Kidney epithelial cell (primary cell): ENCODE measurements around the gene EIF4E2. TPM values are rescaled to one million over a fixed set of nuclear protein-coding genes. Genes with fewer than 3 reads are reported as not detected.

Experiments
- DNase-seq: peaks from one replicate; pipeline ENCODE4 v3.0.0-alpha.2; 2010; ENCODE audit warnings: low read depth
- H3K27me3 ChIP-seq: 2 replicates; pipeline ENCODE4 v1.6.0; 2011; ENCODE audit warnings: low read length; ENCODE audit not compliant: control insufficient read depth, insufficient read depth
- H3K36me3 ChIP-seq: 2 replicates; pipeline ENCODE4 v1.5.1; 2011; ENCODE audit warnings: low read length; ENCODE audit not compliant: control insufficient read depth, insufficient read depth
- H3K4me3 ChIP-seq: 2 replicates; pipeline ENCODE4 v1.5.1; 2011; ENCODE audit warnings: low read depth, mild to moderate bottlenecking, control low read depth, low read length
- total RNA-seq: library from RNA; depleted of rRNA; stranded (reverse); fragments of >200 nt; gene quantifications from 2 replicates; pipeline ENCODE4 v1.2.3, GENCODE V29; 2015
- TF ChIP-seq, protein P1 (sequence below): IDR thresholded peaks from 2 replicates; pipeline ENCODE4 v1.5.1; 2011; ENCODE audit warnings: mild to moderate bottlenecking, moderate library complexity, low read length, control low read depth, inconsistent platforms; ENCODE audit not compliant: insufficient read depth, poor library complexity, severe bottlenecking

The EIF4E2 gene
- total RNA-seq, 1 donor from 2014 or later, result 66.9 TPM

DNA sequence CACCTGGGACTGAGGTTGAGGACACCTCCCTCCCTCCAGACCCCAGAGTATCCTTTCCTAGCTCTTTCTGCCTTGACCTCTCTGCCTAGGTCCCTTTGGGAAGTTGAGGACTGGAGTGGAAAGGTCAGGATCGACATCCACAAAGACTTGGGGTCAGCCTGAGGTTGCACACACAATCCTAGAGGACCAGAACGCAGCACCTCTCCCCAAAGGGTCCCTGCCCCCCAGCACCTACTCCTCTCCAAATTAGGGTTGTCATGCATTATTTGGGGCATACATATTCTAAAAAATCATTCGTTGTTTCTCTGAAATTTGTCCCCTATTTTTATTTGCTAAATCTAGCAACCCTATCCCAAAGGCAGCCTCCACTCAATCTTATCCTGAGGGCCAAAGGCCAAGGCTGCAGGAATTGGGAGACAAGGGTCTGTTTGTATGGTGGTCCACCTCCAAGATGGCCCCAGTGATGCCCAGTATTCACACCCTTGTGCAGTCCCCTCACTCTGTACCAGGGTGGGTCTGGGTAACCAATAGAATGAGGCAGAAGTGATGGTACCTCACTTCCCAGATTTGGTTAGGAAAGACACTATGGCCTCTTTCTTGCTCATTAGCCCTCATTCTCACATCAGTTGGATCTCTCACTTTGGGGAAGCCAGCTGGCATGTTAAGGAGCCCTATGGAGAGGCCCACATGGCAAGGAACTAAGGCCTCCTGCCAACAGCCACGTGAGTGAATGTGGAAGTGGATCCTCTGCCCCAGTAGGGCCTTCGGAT, 14.5 kb upstream of the EIF4E2 start:
- Histone ChIP-seq H3K4me3 (no peak overlapping the region), H3K36me3 (no peaks in the 10 kb centered on the region), H3K27me3 (peaks cover 30% of the 10 kb centered on the region)
- TF ChIP-seq, protein P1, sequence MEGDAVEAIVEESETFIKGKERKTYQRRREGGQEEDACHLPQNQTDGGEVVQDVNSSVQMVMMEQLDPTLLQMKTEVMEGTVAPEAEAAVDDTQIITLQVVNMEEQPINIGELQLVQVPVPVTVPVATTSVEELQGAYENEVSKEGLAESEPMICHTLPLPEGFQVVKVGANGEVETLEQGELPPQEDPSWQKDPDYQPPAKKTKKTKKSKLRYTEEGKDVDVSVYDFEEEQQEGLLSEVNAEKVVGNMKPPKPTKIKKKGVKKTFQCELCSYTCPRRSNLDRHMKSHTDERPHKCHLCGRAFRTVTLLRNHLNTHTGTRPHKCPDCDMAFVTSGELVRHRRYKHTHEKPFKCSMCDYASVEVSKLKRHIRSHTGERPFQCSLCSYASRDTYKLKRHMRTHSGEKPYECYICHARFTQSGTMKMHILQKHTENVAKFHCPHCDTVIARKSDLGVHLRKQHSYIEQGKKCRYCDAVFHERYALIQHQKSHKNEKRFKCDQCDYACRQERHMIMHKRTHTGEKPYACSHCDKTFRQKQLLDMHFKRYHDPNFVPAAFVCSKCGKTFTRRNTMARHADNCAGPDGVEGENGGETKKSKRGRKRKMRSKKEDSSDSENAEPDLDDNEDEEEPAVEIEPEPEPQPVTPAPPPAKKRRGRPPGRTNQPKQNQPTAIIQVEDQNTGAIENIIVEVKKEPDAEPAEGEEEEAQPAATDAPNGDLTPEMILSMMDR, result no peak
- DNase-seq, result no peak

- Histone ChIP-seq H3K27me3 (peaks cover 30% of the 10 kb centered on the region), H3K36me3 (no peaks in the 10 kb centered on the region), H3K4me3 (no peak overlapping the region)
- TF ChIP-seq, protein P1, result peak; percentile 31
- no peak for DNase-seq
Observed at GRCh38 chr2:232537079-232537478, 13.4 kb upstream of the EIF4E2 start.

GRCh38 chr2:232537499-232537898, 13.0 kb upstream of the EIF4E2 start:
- DNase-seq, result no peak
- H3K4me3 ChIP-seq, result no peak overlapping the region
- H3K27me3 ChIP-seq, result peaks cover 30% of the 10 kb centered on the region
- TF ChIP-seq, protein P1, result no peak
- H3K36me3 ChIP-seq, result no peaks in the 10 kb centered on the region

GRCh38 chr2:232538671-232539070, 11.8 kb upstream of the EIF4E2 start:
- DNase-seq, result no peak
- Histone ChIP-seq H3K4me3 (no peak overlapping the region), H3K36me3 (no peaks in the 10 kb centered on the region), H3K27me3 (peaks cover 30% of the 10 kb centered on the region)
- TF ChIP-seq, protein P1, result no peak

DNA sequence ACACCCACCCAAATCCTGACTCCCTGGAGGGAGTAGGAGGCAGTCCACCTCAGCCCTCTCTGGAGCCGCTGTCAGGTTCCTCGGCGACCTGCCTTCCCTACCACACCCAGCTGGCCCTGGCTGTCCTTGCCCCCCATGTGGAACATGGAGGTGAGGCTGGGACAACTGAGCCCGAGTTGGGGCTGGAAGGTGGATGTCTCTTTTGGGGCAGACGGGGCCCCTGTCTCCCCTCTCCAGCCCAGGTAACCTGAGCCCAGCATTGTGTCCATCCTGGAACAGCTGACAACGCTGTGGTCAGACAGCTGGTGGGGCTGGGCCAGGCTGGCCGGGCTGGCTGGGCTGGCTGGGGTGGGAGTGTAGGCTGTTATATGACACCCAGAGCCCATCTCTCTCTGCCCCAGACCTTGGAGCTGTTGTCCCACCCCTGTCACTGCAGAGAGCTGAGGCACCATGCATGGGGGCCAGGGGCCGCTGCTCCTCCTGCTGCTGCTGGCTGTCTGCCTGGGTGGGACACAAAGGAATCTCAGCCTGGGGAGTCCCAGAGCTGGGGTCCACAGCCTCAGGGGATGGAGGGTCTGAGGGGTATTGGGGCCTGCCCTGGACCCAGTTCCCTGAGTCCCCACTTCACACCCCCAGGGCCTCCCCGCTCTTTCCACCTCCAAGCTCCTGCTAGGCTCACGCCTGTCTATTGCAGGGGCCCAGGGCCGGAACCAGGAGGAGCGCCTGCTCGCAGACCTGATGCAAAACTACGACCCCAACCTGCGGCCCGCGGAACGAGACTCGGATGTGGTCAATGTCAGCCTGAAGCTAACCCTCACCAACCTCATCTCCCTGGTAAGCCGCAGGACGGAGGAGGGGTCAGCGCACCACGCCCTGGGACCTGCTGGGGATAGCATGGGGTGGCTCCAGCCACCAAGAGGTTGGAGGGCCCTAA, 10.9 kb upstream of the EIF4E2 start, which contains the start of gene CHRNG:
TSS of gene CHRNG (plus strand) at position 395 of the 934 bp plus-strand sequence. CDS start at position 451, 56 bp downstream.
- no peak within 1 kb of the TSS for H3K4me3 ChIP-seq
- no peak for DNase-seq
- peaks cover 27% of the 10 kb centered on the region for H3K27me3 ChIP-seq
- no peaks in the 10 kb centered on the region for H3K36me3 ChIP-seq
- TF ChIP-seq, protein P1, result no peak
